BLaER1 treated with 17β-estradiol and CSF1 and Interleukin-3, amounts not matched to agents 10 nM and 100 nM (cell line): ENCODE results near the gene ARL4A.
"Not testable (repeated sequence)": the region's sequence is repeated elsewhere in the genome, so short reads cannot be mapped to it uniquely, and the experiment has no call there.

Experiments
- H3K27ac ChIP-seq, 11 experiments: shearing (Covaris generic); formaldehyde crosslinking; 2 replicates each; pipeline ENCODE4 v1.8.1; 2022
- H3K27me3 ChIP-seq, 11 experiments: shearing (Covaris generic); formaldehyde crosslinking; 2 replicates each; pipeline ENCODE4 v1.8.1; 2022
- H3K36me3 ChIP-seq, 11 experiments: shearing (Covaris generic); formaldehyde crosslinking; 2 replicates each; pipeline ENCODE4 v1.8.1; 2022
- H3K4me1 ChIP-seq, 10 experiments: shearing (Covaris generic); formaldehyde crosslinking; 2 replicates each; pipeline ENCODE4 v1.8.1; 2022
- H3K4me2 ChIP-seq, 11 experiments: shearing (Covaris generic); formaldehyde crosslinking; 2 replicates each; pipeline ENCODE4 v1.8.1; 2022
- H3K4me3 ChIP-seq, 10 experiments: shearing (Covaris generic); formaldehyde crosslinking; 2 replicates each; pipeline ENCODE4 v1.8.1; 2022
- H3K9ac ChIP-seq, 11 experiments: shearing (Covaris generic); formaldehyde crosslinking; 2 replicates each; pipeline ENCODE4 v1.8.1; 2022
- H3K9me3 ChIP-seq, 11 experiments: shearing (Covaris generic); formaldehyde crosslinking; replicated peaks in 1 of 11; 2 replicates each; pipeline ENCODE4 v1.8.1; 2022
- H4K20me1 ChIP-seq, 11 experiments: shearing (Covaris generic); formaldehyde crosslinking; 2 replicates each; pipeline ENCODE4 v1.8.1; 2022
- Cebpa-rat ChIP-seq, 11 experiments: shearing (Covaris generic); IDR thresholded peaks; 2 replicates each; pipeline ENCODE4 v1.8.1; 2022

The ARL4A gene

GRCh38 chr7:12661581-12661980 is 25.9 kb upstream of the ARL4A start:
- TF ChIP-seq Cebpa-rat (IDR thresholded peaks at IDR 0.05) = no peak
- H3K4me2 ChIP-seq = no peak overlapping the region
- H4K20me1 ChIP-seq = no peaks in the 10 kb centered on the region
- no peaks in the 10 kb centered on the region for H3K27me3 ChIP-seq
- H3K36me3 ChIP-seq = no peaks in the 10 kb centered on the region
- H3K4me3 ChIP-seq = no peak overlapping the region
- H3K27ac ChIP-seq = no peak overlapping the region
- H3K4me1 ChIP-seq = no peaks in the 10 kb centered on the region
- no peaks in the 10 kb centered on the region for H3K9me3 ChIP-seq
- no peak overlapping the region for H3K9ac ChIP-seq

DNA sequence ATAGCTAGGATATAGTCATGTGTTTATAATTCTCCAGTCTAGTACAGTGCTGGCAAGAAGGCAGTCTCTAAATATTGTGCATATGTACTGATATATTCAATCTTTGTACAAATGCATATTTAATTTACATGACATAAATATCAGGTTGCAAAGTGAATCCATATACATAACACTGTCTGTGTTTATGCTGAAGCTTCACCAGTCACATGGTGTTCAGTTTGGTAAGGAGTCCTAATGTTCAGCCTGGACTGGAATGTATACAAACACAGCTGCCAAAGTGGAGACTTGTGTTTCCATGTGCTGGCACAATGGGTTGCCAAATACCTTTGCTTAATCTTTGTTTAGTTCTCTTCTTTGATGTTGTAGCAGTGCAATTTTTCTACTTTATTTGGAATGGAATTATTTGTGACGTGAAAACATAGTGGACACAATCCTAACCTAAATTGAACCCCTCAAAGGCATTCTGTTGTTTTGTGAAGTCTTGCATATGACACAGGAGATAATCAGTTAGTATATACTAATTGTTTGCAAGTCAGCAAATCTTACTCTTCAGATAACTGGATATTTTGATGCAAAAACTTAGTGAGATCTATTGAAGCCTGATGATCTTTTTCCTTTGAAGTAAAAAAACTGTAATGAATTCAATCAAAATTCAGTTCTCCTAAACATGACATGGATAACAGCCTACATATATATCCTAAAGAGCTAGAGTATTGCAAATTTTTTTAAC is 17.3 kb upstream of the ARL4A start:
- H4K20me1 ChIP-seq = no peaks in the 10 kb centered on the region
- no peaks in the 10 kb centered on the region for H3K27me3 ChIP-seq
- peak overlapping the region in 4 of 11 experiments; percentile 3 to 54 (median 34); a peak in 3 of 22 replicates for H3K9ac ChIP-seq
- TF ChIP-seq Cebpa-rat (IDR thresholded peaks at IDR 0.05) = no peak
- H3K4me3 ChIP-seq = no peak overlapping the region; a peak in 1 of 20 replicates
- H3K9me3 ChIP-seq = peaks cover 0 to 6% (median 0%) of the 10 kb centered on the region in 11 experiments; a peak in 2 of 22 replicates
- H3K4me1 ChIP-seq = peaks cover 5 to 63% (median 22%) of the 10 kb centered on the region in 10 experiments; a peak in 18 of 20 replicates
- H3K36me3 ChIP-seq = no peaks in the 10 kb centered on the region
- H3K4me2 ChIP-seq = peak overlapping the region in 10 of 11 experiments; percentile 0 to 86 (median 55); a peak in 18 of 22 replicates
- H3K27ac ChIP-seq = peak overlapping the region in 10 of 11 experiments; percentile 0 to 80 (median 59); a peak in 17 of 22 replicates

DNA sequence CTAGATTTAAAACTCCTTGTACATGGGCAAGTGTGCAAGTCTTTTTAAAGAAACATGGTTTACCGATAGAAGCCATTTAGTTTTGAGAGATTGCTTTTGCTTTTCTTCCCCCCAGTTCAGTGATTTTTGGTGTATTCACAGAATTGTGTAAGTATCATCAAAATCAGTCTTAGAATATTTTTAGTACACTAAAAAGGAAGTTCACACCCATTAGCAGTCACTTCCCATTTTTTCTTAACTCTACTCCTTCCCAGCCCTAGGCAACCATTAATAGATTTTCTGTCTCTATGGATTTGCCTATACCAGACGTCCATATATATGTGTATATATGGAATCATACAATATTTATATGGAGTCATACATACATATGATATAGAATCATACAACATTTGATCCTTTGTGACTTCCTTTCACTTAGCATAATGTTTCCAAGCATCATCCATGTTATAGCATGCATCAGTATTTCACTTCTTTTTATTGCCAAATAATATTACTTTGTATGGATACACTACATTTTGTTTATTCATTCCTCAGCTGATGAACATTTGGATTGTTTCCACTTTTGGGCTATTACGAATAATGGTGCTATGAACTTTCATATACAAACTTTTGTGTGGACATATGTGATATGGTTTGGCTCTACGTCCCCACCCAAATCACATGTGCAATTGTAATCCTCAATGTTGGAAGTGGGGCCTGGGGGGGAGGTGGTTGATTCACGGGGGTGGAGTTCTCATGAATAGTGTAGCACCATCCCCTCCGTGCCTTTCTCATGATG is 16.5 kb upstream of the ARL4A start:
- Histone ChIP-seq H3K4me1 (peaks cover 5 to 63% (median 22%) of the 10 kb centered on the region in 10 experiments; a peak in 18 of 20 replicates), H4K20me1 (no peaks in the 10 kb centered on the region), H3K9ac (peak overlapping the region in 4 of 11 experiments; percentile 3 to 54 (median 34); a peak in 4 of 22 replicates), H3K4me2 (peak overlapping the region in 10 of 11 experiments; percentile 0 to 86 (median 55); a peak in 18 of 22 replicates), H3K4me3 (no peak overlapping the region; a peak in 1 of 20 replicates), H3K36me3 (no peaks in the 10 kb centered on the region), H3K27me3 (no peaks in the 10 kb centered on the region), H3K27ac (peak overlapping the region in 10 of 11 experiments; percentile 0 to 80 (median 67); a peak in 17 of 22 replicates), H3K9me3 (peaks cover 0 to 10% (median 0%) of the 10 kb centered on the region in 11 experiments; a peak in 2 of 22 replicates)
- TF ChIP-seq Cebpa-rat (IDR thresholded peaks at IDR 0.05) = no peak

- H4K20me1 ChIP-seq, H3K27ac ChIP-seq, H3K9ac ChIP-seq, H3K27me3 ChIP-seq, H3K4me3 ChIP-seq, H3K36me3 ChIP-seq: not testable (repeated sequence)
- Histone ChIP-seq H3K9me3 (peaks cover 0 to 20% (median 0%) of the 10 kb centered on the region in 11 experiments; a peak in 5 of 22 replicates), H3K4me2 (peak overlapping the region in 4 of 11 experiments; percentile 27 to 55 (median 46); a peak in 6 of 22 replicates), H3K4me1 (peaks cover 5 to 51% (median 22%) of the 10 kb centered on the region in 10 experiments; a peak in 18 of 20 replicates)
These were observed 14.0 kb upstream of the ARL4A start for GRCh38 chr7:12673436-12673835.

DNA sequence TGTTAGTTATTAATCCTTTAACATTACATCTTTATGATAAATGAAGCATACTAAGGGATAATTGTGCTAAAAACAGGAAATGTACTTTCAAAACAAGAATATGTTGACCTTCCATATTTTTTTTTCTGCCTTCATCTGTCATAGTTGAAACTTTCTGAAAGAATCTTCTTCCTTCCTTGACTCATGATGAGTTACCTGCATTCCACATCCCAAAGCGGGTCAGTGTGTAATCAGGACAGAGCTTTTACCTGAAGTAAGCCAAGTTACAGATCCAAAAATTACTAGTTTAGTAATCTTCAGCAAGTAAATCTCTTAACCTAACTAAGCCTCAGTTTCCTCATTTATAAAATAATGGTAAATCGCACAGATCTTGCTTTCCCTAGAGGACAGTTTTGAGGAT is 13.4 kb upstream of the ARL4A start:
- H3K27ac ChIP-seq = no peak overlapping the region
- H3K4me2 ChIP-seq = peak overlapping the region in 3 of 11 experiments; percentile 43 to 55 (median 48); a peak in 5 of 22 replicates
- peaks cover 5 to 48% (median 22%) of the 10 kb centered on the region in 10 experiments; a peak in 18 of 20 replicates for H3K4me1 ChIP-seq
- H3K9ac ChIP-seq = no peak overlapping the region
- H3K27me3 ChIP-seq = no peaks in the 10 kb centered on the region
- no peaks in the 10 kb centered on the region for H4K20me1 ChIP-seq
- no peaks in the 10 kb centered on the region for H3K36me3 ChIP-seq
- H3K9me3 ChIP-seq = peaks cover 0 to 20% (median 0%) of the 10 kb centered on the region in 11 experiments; a peak in 5 of 22 replicates
- no peak for TF ChIP-seq Cebpa-rat (IDR thresholded peaks at IDR 0.05)
- H3K4me3 ChIP-seq = no peak overlapping the region

GRCh38 chr7:12674861-12675260 is 12.6 kb upstream of the ARL4A start:
- Histone ChIP-seq H3K27ac (no peak overlapping the region), H3K9ac (no peak overlapping the region), H4K20me1 (no peaks in the 10 kb centered on the region), H3K9me3 (peaks cover 0 to 20% (median 0%) of the 10 kb centered on the region in 11 experiments; a peak in 5 of 22 replicates), H3K27me3 (no peaks in the 10 kb centered on the region), H3K4me1 (peaks cover 5 to 40% (median 20%) of the 10 kb centered on the region in 10 experiments; a peak in 18 of 20 replicates), H3K4me3 (no peak overlapping the region), H3K36me3 (no peaks in the 10 kb centered on the region), H3K4me2 (no peak overlapping the region)
- TF ChIP-seq Cebpa-rat (IDR thresholded peaks at IDR 0.05) = no peak

DNA sequence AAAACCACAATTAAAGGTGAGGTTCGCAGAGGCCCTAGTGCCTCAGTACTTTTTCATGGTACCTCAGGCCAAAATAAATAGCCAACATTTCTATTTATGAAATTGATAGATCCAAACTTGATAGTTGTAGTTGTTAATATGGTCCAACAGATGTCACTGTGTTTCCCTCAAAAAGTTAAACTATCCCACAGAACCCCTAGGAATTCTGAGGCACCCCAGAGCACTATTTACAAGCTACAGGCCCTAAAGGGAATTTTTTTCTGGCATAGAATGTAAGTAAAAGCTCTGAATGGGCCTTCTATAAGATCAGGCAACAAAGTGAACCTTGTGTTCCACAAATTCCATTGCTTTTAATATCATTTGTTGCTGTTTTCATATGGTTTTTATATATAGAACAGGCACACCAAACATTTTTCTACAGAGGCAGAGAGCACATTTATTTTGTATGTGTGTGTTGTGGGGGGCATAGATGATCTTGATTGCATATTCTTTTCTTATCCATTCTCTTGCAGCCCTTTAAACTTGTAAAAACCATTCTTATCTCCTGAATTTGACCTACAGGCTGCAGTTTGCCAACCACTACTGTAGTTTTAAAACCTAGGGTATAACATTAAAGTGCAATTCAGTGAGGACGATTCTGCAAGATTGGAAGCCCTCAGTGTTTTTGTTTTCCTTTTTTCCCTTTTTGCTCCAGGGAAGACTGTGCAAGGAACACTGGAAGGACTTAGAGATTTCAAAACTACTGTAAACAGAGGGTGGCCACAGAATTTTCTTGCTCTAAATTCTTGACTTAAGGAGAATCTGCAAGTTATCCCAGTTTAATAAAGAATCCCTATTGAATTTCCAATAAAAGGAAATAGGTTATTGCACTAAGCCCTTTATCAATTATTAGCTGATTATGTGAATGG is 3.5 kb upstream of the ARL4A start:
- H3K27me3 ChIP-seq = no peaks in the 10 kb centered on the region
- no peak overlapping the region for H3K4me2 ChIP-seq
- peaks cover 15 to 18% (median 16%) of the 10 kb centered on the region in 11 experiments for H3K9me3 ChIP-seq
- no peaks in the 10 kb centered on the region for H3K36me3 ChIP-seq
- no peaks in the 10 kb centered on the region for H4K20me1 ChIP-seq
- no peak overlapping the region for H3K4me3 ChIP-seq
- no peak overlapping the region for H3K27ac ChIP-seq
- peaks cover 0 to 20% (median 1%) of the 10 kb centered on the region in 10 experiments; a peak in 5 of 20 replicates for H3K4me1 ChIP-seq
- no peak for TF ChIP-seq Cebpa-rat (IDR thresholded peaks at IDR 0.05)
- no peak overlapping the region for H3K9ac ChIP-seq

- Histone ChIP-seq H3K9me3 (peaks cover 15 to 18% (median 16%) of the 10 kb centered on the region in 11 experiments), H3K4me1 (peaks cover 0 to 20% (median 1%) of the 10 kb centered on the region in 10 experiments; a peak in 5 of 20 replicates), H3K36me3 (no peaks in the 10 kb centered on the region), H3K27ac (no peak overlapping the region), H3K9ac (no peak overlapping the region), H3K4me2 (no peak overlapping the region), H3K4me3 (no peak overlapping the region), H3K27me3 (no peaks in the 10 kb centered on the region), H4K20me1 (no peaks in the 10 kb centered on the region)
- no peak for TF ChIP-seq Cebpa-rat (IDR thresholded peaks at IDR 0.05)
These were observed 2.7 kb upstream of the ARL4A start for GRCh38 chr7:12684733-12685132.
